Erythroblast (primary cell): ENCODE results near the gene SDC1.
"Not testable (repeated sequence)": the region's sequence is repeated elsewhere in the genome, so short reads cannot be mapped to it uniquely, and the experiment has no call there.

Source experiments
- DNase-seq, 2 experiments: peaks; one replicate each; lab custom pipeline; 2025; lab: John Stamatoyannopoulos, UW
- GATA1 ChIP-seq: IDR thresholded peaks from 2 replicates; pipeline ENCODE4 v1.6.1; 2011; ENCODE audit warnings: low read depth, mild to moderate bottlenecking, control low read depth, low read length, moderate library complexity
- POLR2A ChIP-seq: IDR thresholded peaks from 2 replicates; pipeline ENCODE4 v1.6.1; 2011; ENCODE audit warnings: mild to moderate bottlenecking, low read length

SDC1 gene

DNA sequence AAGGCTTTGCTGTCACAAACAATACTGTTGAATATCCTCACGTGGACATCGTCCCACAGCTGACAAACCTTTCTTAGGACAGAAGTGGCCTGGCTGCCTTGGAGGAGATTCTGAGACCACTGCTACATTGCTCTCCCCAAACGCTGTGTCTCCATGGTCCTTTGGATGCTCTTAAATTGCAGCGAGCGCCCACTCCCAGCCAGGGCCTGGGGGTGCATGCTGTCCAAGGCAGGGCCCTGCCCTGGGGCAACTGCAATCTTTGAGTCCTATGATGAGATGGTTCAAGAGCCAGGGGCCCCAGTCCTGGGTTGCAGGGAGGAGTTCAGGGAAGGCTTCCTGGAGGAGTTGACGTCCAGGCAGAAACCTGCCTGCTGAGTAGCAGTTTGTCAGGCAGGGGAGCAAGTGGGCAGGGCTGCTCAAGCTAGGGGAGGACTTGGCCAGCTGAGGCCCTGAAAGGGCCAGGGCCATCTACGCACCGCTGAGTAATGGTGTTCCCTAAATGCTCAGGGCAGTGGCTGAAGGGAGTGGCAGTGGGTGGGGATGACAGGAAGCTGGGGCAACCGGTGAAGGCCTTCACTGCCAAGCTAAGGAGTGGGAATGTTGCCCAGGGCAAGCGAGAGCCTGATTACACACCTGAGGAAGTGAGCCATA is 10.8 kb upstream of the SDC1 start:
- TF ChIP-seq POLR2A (no peak), GATA1 (no peak)
- no peak for DNase-seq

DNA sequence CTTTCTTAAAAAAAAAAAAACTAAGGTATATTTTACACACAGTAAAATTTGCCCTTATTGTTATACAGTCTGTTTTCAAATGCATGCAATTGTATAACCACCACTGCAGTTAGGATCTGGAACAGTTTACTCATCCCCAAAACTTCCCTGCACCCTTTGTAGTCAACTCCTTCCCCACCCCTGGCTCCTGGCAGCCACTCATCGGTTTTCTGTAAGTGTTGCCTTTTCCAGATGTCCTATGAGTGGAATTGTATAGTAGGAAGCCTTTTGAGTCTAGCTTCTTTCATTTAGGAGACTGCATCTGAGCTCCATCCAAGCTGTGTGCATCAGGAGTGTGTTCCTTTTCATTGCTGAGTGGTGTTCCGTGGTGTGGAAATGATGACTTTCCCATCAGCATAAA is 9.7 kb upstream of the SDC1 start:
- DNase-seq: not testable (repeated sequence)

DNA sequence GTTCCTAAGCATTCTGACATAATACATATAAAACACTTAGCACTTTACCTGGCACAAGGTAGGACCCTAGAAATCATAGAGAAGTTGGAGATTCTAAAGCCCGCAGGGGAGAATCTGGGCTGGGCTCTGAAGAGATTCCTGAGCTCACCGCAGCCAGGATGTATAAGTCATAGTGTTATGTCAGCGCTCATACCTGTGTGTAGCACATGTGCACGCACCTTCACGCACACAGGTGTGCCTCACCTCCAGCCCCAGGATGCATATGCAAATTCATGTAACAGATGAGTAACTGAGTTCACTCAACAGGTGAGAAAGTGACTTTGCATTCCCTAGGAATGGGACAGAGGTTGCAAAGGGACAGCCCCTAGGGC is 7.9 kb upstream of the SDC1 start:
- no peak for DNase-seq
- TF ChIP-seq GATA1 (no peak), POLR2A (no peak)

DNA sequence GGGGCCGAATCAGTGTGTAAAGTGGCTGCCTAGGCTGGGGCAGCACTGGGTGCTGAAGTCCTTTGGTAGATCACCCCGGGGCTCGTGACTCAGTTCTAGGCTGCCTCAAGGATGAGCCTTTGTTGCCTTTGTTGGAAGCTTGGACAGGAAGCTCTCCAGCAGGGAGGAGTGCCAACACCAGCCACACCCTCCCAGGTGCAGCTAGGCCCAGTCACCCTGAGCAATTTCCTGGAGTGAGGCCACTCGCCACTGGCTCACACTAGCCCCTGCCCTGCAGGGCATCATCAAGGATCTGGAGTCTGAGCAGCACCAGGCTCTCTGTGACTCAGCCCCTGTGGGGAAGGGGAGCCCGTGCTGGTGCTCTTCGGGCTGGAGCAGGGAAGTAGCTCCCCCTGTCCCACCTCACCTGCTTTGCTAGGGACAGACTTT is 6.7 kb upstream of the SDC1 start:
- DNase-seq: no peak
- no peak for TF ChIP-seq POLR2A
- no peak for TF ChIP-seq GATA1

DNA sequence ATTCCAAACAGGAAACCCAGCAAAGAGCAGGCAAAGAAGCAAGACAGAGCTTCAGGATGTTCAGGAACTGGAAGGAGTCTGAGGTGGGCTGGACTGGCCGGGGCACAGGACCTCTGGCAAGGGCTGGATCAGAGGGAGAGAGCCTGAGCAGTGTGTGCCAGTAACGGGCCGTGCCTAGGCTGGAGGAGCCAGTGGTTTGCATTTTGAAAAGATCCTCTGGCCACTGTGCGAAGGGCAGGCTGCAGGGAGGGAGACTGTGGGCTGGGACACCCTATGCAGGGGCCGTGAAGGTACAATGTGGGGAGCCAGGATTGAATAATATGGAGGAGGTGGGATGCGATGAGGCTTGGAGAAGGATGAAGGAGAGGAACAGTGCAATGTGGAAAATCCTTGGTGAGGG is 6.2 kb upstream of the SDC1 start:
- no peak for TF ChIP-seq GATA1
- TF ChIP-seq POLR2A: no peak
- DNase-seq: no peak

DNA sequence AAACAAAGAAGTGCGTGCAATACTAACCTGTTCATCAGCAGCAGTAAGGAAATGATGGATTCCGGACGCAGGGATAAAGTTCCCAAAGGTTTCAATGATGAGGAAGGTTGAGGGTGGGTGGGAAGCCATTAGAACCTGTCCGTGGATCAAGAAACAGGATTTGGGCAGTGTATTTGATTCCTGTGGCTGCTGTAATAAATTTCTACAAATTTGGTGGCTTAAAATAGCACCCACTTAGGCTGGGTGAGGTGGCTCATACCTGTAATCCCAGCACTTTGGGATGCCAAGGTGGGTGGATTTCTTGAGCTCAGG is 5.1 kb upstream of the SDC1 start:
- DNase-seq: no peak
- TF ChIP-seq GATA1 (no peak), POLR2A (no peak)

DNA sequence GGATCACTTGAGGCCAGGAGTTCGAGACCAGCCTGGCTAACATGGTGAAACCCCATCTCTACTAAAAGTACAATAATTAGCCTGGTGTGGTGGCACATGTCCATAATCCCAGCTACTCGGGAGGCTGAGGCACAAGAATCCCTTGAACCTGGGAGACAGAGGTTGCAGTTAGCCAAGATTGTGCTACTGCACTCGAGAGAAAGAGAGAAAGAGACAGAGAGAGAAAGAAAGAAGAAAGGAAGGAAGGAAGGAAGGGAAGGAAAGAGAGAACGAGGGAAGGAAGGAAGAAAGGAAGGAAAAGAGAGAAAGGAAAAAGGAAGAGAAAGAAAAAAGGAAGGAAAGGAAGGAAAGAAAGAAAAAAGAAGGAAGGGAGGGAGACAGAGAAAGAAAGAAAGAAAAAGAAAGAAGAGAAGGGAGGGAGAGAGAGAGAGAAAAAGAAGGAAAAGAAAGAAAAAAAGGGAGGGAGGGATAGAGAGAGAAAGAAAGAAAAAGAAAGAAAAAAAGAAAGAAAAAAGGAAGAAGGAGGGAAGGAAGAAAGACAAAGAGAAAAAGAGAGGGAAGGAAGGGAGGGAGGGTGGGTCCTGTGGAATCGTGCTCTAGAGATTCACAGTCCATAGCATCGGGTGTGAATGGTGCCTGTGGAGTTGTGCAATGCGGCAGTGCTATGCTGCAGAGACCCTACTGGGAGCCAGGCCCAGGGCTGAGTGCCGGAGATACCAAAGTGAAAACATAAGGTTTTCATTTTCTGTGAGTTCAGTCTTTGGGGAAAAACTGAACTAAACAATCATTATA is 4.6 kb upstream of the SDC1 start:
- no peak for DNase-seq
- TF ChIP-seq POLR2A (no peak), GATA1 (no peak)

DNA sequence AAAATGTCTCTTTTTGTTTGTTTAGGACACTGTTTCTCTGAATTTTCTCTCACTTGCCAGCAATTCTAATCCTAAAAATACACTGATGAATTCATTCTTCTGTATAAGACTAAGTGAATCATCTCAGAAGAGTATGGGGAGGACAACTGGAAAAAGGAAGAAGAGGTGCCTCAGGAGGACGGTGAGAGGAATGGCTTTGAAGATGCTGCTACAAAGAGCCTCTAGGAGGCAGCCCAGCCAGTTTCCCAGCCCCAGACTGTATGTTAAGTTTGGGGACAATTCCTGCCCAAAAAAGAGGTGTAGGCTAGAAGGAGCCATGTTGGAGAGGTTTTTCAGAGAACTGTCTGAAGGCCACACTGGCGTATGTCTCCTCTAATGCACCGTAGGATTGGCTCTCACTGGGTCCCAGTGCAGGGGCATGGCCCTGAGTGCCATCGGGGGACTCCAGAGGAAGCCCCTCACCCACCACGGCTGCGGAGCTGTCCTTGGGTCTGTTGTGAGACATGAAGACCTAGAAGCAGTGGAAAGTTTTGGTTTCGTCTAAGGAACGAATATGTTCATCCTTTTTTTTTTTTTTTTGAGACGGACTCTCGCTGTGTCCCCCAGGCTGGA is 3.1 kb upstream of the SDC1 start:
- TF ChIP-seq GATA1 (no peak), POLR2A (no peak)

DNA sequence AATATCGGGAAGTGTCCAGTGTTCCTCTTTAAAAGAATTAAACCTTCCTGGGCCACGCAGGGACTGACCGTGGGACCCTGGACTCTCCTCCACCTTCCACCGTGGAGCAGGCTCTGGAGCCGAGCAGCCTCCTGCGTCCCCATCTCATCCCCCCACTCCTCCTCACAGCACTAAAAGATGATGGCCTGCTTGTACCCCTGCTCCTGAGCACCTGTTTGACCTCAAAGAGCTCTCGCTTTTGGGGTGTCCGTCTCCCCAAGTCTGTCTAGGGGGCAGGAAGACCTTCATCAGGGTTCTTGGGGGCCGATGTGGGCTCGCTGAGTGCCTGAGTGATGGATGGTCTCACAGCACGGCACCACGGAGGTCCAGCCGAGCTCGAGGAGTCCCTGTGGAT is 1.2 kb upstream of the SDC1 start:
- TF ChIP-seq GATA1 (no peak), POLR2A (no peak)
- DNase-seq: no peak

More for the DNA sequence above, 3.1 kb upstream of the SDC1 start:
- no peak for DNase-seq

DNA sequence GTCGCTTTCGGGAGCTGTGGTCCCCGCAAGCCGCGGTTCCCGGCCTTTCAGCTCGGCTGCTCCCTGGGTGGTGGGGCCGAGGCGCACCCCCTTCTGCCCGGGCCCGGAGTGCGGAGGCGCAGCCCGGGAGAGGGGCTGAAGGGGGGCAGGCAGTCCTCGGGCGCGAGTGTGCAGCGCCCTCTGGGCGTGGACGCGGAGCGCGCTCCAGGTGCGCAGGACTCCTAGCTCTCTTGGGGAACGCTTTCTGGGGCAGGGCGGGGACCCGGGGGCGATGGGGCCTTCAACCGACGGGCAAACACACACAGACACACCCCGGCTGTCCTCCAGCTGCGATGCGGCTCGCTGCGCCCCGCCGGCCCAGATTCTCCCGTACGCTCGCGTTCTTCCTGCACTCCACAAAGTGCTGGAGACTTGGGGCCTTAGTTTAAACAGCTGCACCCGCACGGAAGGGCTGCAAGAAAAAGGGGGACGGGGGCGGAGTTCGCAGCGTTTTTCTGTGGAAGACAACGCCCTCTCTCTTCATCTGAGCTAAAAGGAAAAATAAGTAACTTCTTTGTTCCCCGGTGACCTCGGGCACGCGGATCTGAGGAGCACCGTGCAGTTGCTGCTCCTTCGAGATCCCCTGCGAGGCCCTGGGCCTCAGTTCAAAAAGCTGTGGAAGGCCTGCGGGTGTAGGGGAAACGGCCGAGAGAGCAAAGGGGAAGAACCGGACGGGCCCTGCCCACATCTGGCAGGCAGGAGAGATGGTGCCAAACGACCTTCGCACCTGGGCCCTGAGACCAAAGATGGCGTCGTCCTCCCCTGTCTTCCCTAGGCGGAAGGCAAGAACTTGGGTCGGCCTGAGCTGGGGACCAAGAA is 593 bp upstream of the SDC1 start:
- TF ChIP-seq GATA1: no peak
- TF ChIP-seq POLR2A: no peak
- peak; percentile 29 to 34 for DNase-seq

DNA sequence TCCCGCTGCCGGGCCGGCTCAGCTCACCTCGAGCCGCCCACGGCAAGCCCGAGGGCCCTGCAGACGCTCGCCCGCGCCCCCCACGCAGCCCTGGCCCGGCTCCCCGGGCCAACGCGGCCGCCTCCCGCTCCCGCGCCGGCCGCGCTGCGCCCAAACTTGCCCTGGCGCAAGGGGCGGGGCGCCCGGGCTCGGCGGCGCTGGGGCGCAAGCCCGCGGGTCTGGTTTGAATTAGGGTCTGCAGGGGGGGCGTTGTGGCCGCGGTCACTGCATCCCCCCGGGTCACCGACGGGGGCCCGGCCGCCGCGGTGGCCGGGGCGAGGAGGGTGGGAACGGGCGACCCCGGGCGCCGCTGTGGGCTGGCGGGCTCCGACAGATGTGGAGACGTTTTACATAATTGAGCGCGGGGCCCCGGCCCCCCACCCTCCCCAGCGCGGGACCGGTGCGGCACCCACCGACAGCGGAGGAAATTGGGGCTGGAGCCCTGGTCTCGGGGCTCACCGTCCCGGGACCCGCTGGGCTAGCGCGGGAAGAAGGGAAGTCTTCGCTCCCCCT is 690 bp downstream of the SDC1 start:
- peak; percentile 14 to 24 for DNase-seq
- TF ChIP-seq POLR2A (no peak), GATA1 (no peak)

DNA sequence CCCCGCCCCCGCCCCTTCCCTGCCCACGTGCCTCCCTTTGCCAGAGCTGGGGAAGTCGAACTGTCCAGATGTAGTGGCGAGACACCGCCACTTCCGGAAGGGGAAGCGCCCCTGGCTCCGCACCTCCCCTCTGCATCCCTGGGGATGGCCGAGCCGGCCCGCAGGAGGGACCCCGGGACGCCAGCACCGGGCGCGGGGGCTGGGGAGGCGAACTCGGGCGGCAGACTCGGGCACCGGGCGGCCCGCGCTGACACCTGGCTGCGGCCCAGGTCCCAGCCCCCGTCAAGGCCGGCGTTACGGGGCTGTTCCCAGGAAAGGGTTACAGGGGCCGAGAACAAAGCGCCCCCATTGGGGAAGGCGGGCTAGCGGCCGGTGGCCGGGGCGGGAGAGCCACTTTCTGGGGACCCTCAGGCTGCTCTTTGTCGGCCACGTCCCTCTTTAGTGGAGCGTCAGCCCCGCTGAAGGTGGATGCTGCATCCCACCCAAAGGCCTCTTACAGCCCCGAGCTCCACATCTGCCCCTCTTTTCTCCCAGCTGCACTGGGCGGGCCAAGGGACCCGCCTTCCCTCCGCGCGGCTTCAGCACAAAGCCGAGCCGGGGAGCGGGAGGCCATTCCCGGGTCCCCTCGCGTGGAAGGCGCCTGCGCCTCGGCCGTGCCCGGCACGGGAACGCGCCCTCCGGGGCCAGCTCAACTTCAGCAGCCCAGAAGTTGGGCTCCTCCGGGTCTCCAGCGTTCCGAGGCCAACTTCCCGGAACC is 1.3 kb downstream of the SDC1 start:
- no peak for DNase-seq
- TF ChIP-seq POLR2A: no peak
- no peak for TF ChIP-seq GATA1
